Lower leg skin (tissue), 3 donors: ENCODE results near the gene GRN.

Experiments
- POLR2A ChIP-seq, 2 donors: fragments of 450-650 bp; IDR thresholded peaks; one replicate each; pipeline ENCODE4 v1.6.1; 2016 to 2017; ENCODE audit warnings: antibody characterized with exemption in 2 of 2, mild to moderate bottlenecking in 1 of 2, moderate library complexity in 1 of 2
- TF ChIP-seq, protein P1 (sequence below), 3 donors: fragments of 450-650 bp; IDR thresholded peaks; one replicate each; pipeline ENCODE4 v1.5.1; 2016; ENCODE audit warnings: antibody characterized with exemption in 3 of 3, mild to moderate bottlenecking in 3 of 3, moderate library complexity in 2 of 3

DNA sequence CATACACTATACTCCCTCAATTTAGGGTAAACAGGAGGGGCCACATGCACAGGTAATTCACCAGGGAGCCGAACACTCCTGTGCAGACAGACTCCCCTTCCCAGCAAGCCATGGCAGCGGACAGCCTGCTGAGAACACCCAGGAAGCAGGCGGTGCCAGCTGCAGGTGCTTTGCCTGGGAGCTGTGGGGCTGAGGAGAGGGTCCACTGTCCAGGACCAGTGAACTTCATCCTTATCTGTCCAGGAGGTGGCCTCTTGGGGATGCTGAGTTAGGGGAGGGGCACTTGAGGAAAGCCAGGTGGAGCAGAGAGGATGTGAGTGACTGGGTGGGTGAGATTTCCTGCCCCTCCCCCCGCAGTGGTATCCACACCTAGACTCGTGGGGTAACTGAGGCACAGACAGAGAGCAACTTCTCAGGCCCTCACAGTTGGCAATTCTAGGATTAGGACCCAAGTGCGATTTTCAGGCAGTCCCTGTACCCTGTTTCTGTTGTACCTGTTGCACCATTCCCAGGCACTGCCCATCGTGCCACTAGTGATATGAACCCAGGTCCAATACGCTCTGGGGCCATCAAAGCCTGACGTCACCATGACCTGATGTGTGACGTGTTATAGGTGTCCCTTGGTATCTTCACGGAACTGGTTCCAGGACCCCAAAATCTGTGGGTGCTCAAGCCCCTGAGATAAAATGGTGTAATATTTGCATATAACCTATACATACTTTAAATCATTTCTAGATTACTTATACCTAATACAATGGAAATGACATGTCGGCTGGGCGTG, 1.2 kb downstream of the GRN start:
- no peak for TF ChIP-seq POLR2A (IDR thresholded peaks at IDR 0.05)
- TF ChIP-seq, protein P1, sequence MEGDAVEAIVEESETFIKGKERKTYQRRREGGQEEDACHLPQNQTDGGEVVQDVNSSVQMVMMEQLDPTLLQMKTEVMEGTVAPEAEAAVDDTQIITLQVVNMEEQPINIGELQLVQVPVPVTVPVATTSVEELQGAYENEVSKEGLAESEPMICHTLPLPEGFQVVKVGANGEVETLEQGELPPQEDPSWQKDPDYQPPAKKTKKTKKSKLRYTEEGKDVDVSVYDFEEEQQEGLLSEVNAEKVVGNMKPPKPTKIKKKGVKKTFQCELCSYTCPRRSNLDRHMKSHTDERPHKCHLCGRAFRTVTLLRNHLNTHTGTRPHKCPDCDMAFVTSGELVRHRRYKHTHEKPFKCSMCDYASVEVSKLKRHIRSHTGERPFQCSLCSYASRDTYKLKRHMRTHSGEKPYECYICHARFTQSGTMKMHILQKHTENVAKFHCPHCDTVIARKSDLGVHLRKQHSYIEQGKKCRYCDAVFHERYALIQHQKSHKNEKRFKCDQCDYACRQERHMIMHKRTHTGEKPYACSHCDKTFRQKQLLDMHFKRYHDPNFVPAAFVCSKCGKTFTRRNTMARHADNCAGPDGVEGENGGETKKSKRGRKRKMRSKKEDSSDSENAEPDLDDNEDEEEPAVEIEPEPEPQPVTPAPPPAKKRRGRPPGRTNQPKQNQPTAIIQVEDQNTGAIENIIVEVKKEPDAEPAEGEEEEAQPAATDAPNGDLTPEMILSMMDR (IDR thresholded peaks at IDR 0.05): no peak
